Sigmoid colon (tissue), 3 donors: ENCODE measurements around the gene SYNGR3.

Experiments
- CTCF ChIP-seq, 4 experiments: fragments of 450-650 bp in 3 of 4; fragments of 200-600 bp in 1 of 4; IDR thresholded peaks; one replicate each; pipeline ENCODE4 v1.5.1; 2016 to 2019; ENCODE audit warnings: antibody characterized with exemption in 4 of 4, mild to moderate bottlenecking in 3 of 4, moderate library complexity in 2 of 4
- POLR2A ChIP-seq, 2 donors: fragments of 450-650 bp; IDR thresholded peaks; one replicate each; pipeline ENCODE4 v1.6.1; 2016; ENCODE audit warnings: antibody characterized with exemption in 2 of 2, mild to moderate bottlenecking in 2 of 2, moderate library complexity in 2 of 2

DNA sequence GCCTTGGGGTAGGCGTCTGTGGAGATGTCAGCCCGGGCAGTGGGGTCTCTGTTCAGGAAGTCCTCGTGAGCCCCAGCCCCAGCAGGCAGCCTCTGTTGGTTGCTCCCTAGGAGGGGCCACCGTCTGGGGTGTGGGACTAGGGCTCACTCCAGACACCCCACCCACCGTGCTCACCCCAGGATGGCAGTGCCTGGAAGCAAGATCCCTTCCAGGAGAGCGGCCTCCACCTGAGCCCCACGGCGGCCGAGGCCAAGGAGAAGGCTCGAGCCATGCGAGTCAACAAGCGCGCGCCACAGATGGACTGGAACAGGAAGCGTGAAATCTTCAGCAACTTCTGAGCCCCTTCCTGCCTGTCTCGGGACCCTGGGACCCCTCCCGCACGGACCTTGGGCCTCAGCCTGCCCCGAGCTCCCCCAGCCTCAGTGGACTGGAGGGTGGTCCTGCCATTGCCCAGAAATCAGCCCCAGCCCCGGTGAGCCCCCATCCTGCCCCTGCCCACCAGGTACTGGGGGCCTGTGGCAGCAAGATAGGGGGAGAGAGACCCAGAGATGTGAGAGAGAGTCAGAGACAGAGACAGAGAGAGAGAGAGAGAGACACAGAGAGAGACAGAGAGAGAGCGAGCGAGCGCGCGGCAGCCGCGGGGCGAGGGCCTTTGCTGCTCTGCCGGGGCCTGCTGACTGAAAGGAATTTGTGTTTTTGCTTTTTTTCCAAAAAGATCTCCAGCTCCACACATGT is 48.0 kb downstream of the SYNGR3 start:
- TF ChIP-seq POLR2A (IDR thresholded peaks at IDR 0.05) (no peak), CTCF (IDR thresholded peaks at IDR 0.05) (no peak)
